Measurements from ENCODE around the gene NLGN1.

GRCh38 chr3:173770011-173770410 is 372.5 kb downstream of the NLGN1 start:
- TF ChIP-seq RFX5 (IDR thresholded peaks at IDR 0.05; ENCODE audit: borderline replicate concordance, low read depth, low read length) (no peak), ZNF274 (IDR thresholded peaks at IDR 0.05; ENCODE audit: borderline replicate concordance, extremely low read depth, low read length) (no peak), POLR2A (IDR thresholded peaks at IDR 0.05; ENCODE audit: control extremely low read depth in 1 of 2, low read depth in 2 of 2, low read length in 2 of 2) (no peak), CEBPB (IDR thresholded peaks at IDR 0.05; ENCODE audit: low read depth, low read length) (no peak)
